Tibial nerve (tissue), 4 donors: ENCODE results near the gene CORIN.

ENCODE experiments used
- EP300 ChIP-seq, 2 donors: sonication (generic); formaldehyde crosslinking; IDR thresholded peaks; one replicate each; pipeline ENCODE4 v1.6.1; 2017; ENCODE audit warnings: antibody characterized with exemption in 2 of 2, mild to moderate bottlenecking in 1 of 2
- POLR2A ChIP-seq, 2 donors: fragments of 450-650 bp; IDR thresholded peaks; one replicate each; pipeline ENCODE4 v1.6.1; 2017; ENCODE audit warnings: antibody characterized with exemption in 2 of 2, mild to moderate bottlenecking in 2 of 2, moderate library complexity in 2 of 2
- TF ChIP-seq, protein P1 (sequence below), 5 experiments: fragments of 200-600 bp in 3 of 5; fragments of 450-650 bp in 2 of 5; sonication (generic) in 3 of 5; IDR thresholded peaks; one replicate each; pipeline ENCODE4 v1.5.1; 2016 to 2019; ENCODE audit warnings: antibody characterized with exemption in 5 of 5, mild to moderate bottlenecking in 3 of 5, moderate library complexity in 2 of 5

DNA sequence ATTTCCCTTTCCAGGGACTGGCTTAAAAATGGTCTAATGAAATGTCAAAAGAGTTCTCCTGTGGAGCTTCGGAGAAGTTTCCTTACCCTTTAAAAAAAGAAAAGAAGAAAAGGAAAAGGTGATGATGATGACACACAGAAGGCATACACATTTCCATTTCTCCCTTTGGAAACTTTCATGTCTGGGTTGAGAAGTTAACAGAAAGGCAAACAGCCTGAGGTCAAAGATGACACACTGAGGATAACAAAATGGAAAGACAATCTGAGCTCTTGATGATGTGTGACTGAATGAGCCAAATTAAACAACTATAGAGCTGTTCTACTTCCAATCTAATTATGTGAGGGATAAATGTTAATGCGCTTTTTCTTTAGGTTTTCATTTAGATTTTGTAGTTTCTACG, 44.4 kb upstream of the CORIN start:
- TF ChIP-seq, protein P1, sequence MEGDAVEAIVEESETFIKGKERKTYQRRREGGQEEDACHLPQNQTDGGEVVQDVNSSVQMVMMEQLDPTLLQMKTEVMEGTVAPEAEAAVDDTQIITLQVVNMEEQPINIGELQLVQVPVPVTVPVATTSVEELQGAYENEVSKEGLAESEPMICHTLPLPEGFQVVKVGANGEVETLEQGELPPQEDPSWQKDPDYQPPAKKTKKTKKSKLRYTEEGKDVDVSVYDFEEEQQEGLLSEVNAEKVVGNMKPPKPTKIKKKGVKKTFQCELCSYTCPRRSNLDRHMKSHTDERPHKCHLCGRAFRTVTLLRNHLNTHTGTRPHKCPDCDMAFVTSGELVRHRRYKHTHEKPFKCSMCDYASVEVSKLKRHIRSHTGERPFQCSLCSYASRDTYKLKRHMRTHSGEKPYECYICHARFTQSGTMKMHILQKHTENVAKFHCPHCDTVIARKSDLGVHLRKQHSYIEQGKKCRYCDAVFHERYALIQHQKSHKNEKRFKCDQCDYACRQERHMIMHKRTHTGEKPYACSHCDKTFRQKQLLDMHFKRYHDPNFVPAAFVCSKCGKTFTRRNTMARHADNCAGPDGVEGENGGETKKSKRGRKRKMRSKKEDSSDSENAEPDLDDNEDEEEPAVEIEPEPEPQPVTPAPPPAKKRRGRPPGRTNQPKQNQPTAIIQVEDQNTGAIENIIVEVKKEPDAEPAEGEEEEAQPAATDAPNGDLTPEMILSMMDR (IDR thresholded peaks at IDR 0.05): no peak
- TF ChIP-seq POLR2A (IDR thresholded peaks at IDR 0.05): no peak
- no peak for TF ChIP-seq EP300 (IDR thresholded peaks at IDR 0.05)
